Stomach (tissue), 9 donors: ENCODE results near the gene ZNF84. TPM values are rescaled to one million over a fixed set of nuclear protein-coding genes. Genes with fewer than 3 reads are reported as not detected.

Source experiments
- DNase-seq, 2 donors: peaks; one replicate each; pipeline versions ENCODE4 v3.0.0 to v3.0.0-alpha.2; 2013 to 2019
- H3K27ac ChIP-seq, 5 donors: fragments of 200-600 bp in 4 of 5; sonication (generic) in 4 of 5; one replicate each; pipeline ENCODE4 v1.5.1; 2013 to 2019; ENCODE audit warnings: mild to moderate bottlenecking in 1 of 5, moderate library complexity in 1 of 5
- H3K27me3 ChIP-seq, 3 donors: fragments of 200-600 bp; sonication (generic); one replicate each; pipeline ENCODE4 v1.5.1; 2017 to 2019; ENCODE audit warnings: mixed run types in 1 of 3
- H3K36me3 ChIP-seq, 4 donors: fragments of 200-600 bp; sonication (generic); 1 replicate in 3 of 4; 2 replicates in 1 of 4; pipeline ENCODE4 v1.5.1; 2016 to 2019
- H3K4me1 ChIP-seq, 4 donors: fragments of 200-600 bp; sonication (generic); one replicate each; pipeline ENCODE4 v1.5.1; 2016 to 2019
- H3K4me3 ChIP-seq, 4 donors: fragments of 200-600 bp; sonication (generic) in 3 of 4; one replicate each; pipeline ENCODE4 v1.5.1; 2016 to 2019; ENCODE audit warnings: mild to moderate bottlenecking in 1 of 4
- H3K9me3 ChIP-seq, 4 donors: fragments of 200-600 bp; sonication (generic); one replicate each; pipeline ENCODE4 v1.5.1; 2016 to 2019
- CTCF ChIP-seq, 7 experiments: fragments of 450-650 bp in 4 of 7; fragments of 200-600 bp in 3 of 7; sonication (generic) in 3 of 7; IDR thresholded peaks; one replicate each; pipeline ENCODE4 v1.5.1; 2016 to 2019; ENCODE audit warnings: antibody characterized with exemption in 7 of 7, control low read depth in 2 of 7, mild to moderate bottlenecking in 1 of 7
- EP300 ChIP-seq: sonication (generic); formaldehyde crosslinking; IDR thresholded peaks from one replicate; pipeline ENCODE4 v1.6.1; 2017; ENCODE audit warnings: antibody characterized with exemption
- POLR2A ChIP-seq, 4 donors: fragments of 450-650 bp; IDR thresholded peaks; one replicate each; pipeline ENCODE4 v1.6.1; 2016; ENCODE audit warnings: antibody characterized with exemption in 4 of 4, control low read depth in 2 of 4, mild to moderate bottlenecking in 1 of 4, moderate library complexity in 1 of 4
- POLR2AphosphoS5 ChIP-seq, 3 donors: sonication (generic); formaldehyde crosslinking; IDR thresholded peaks; one replicate each; pipeline ENCODE4 v1.6.1; 2016; ENCODE audit warnings: antibody characterized with exemption in 3 of 3
- WGBS, 5 donors: extraction: QIAGEN DNeasy Blood & Tissue Kit in 3 of 5; methylation state at CpG; one replicate each; pipeline versions ENCODE4 v1.1.5 to v1.1.7; 2013 to 2018; 5-methylcytosine and 5-hydroxymethylcytosine counted together
- intact Hi-C: fragments of 100-400 bp; cut with DNase I; formaldehyde crosslinking; loops from one replicate; pipeline ENCODE4 v1.15.1; 2023; ENCODE audit warnings: low total_unique reads
- polyA plus RNA-seq, 3 donors: library from polyadenylated mRNA; stranded (reverse); fragments of 200-250 nt; gene quantifications; one replicate each; pipeline ENCODE4 v1.2.3, GENCODE V29; 2013
- total RNA-seq, 5 donors: library from RNA; depleted of rRNA; stranded (reverse); fragments of >200 nt; gene quantifications; one replicate each; pipeline versions ENCODE4 v1.1.0 to v1.2.3, GENCODE V29; 2014 to 2016
- donor health status: healthy with polysubstance abuse.
- donor health status: Bipolar disorder and iron deficiency.
- donor health status: healthy.

The ZNF84 gene
- total and polyA plus RNA-seq, 8 donors, result 3.5 to 53.3 (median 12.2) TPM

GRCh38 chr12:133058203-133059113 is 21.1 kb downstream of the ZNF84 start:
- no peaks in the 10 kb centered on the region for H3K27me3 ChIP-seq
- WGBS, 5 donors, result 92 to 97% (median 95%) methylated on average over 8 of the region's 8 CpGs
- no peaks in the 10 kb centered on the region for H3K4me1 ChIP-seq
- peaks cover 88 to 100% (median 99%) of the 10 kb centered on the region in 4 donors for H3K9me3 ChIP-seq
- peaks cover 38 to 83% (median 55%) of the 10 kb centered on the region in 4 donors for H3K36me3 ChIP-seq
- no peak overlapping the region for H3K4me3 ChIP-seq
- H3K27ac ChIP-seq, result no peak overlapping the region
- DNase-seq, result no peak
- intact Hi-C loops, result no loop called here
- TF ChIP-seq POLR2A (IDR thresholded peaks at IDR 0.05), result no peak
- no peak for TF ChIP-seq POLR2AphosphoS5 (IDR thresholded peaks at IDR 0.05)
- TF ChIP-seq CTCF (IDR thresholded peaks at IDR 0.05), result no peak
- TF ChIP-seq EP300, result no peak

GRCh38 chr12:133061954-133062353 is 24.6 kb downstream of the ZNF84 start:
- H3K4me1 ChIP-seq, result no peaks in the 10 kb centered on the region
- no peak for DNase-seq
- H3K27me3 ChIP-seq, result no peaks in the 10 kb centered on the region
- H3K27ac ChIP-seq, result no peak overlapping the region
- intact Hi-C loops, result no loop called here
- TF ChIP-seq CTCF (IDR thresholded peaks at IDR 0.05) (no peak), EP300 (no peak)
- WGBS, 5 donors, result 96 to 100% (median 100%) methylated on average over 1 of the region's 1 CpG
- peaks cover 95 to 100% (median 99%) of the 10 kb centered on the region in 4 donors for H3K9me3 ChIP-seq
- no peak overlapping the region for H3K4me3 ChIP-seq
- peaks cover 16 to 55% (median 22%) of the 10 kb centered on the region in 4 donors for H3K36me3 ChIP-seq

GRCh38 chr12:133063556-133063955 is 26.2 kb downstream of the ZNF84 start:
- intact Hi-C loops, result no loop called here
- Histone ChIP-seq H3K9me3 (peaks cover 91 to 100% (median 99%) of the 10 kb centered on the region in 4 donors), H3K4me1 (no peaks in the 10 kb centered on the region), H3K36me3 (peaks cover under 1 to 39% (median 6%) of the 10 kb centered on the region in 4 donors), H3K27me3 (no peaks in the 10 kb centered on the region), H3K4me3 (no peak overlapping the region), H3K27ac (no peak overlapping the region)
- no peak for DNase-seq
- TF ChIP-seq POLR2A (IDR thresholded peaks at IDR 0.05) (no peak), POLR2AphosphoS5 (IDR thresholded peaks at IDR 0.05) (no peak), CTCF (IDR thresholded peaks at IDR 0.05) (no peak), EP300 (no peak)
- WGBS, 5 donors, result 93 to 100% (median 94%) methylated on average over 1 of the region's 1 CpG

- no peak for TF ChIP-seq EP300
- no peak for TF ChIP-seq POLR2AphosphoS5 (IDR thresholded peaks at IDR 0.05)
- no peak for TF ChIP-seq POLR2A (IDR thresholded peaks at IDR 0.05)
- TF ChIP-seq CTCF (IDR thresholded peaks at IDR 0.05), result no peak
- Histone ChIP-seq H3K36me3 (no peaks in the 10 kb centered on the region), H3K27ac (no peak overlapping the region), H3K4me1 (no peaks in the 10 kb centered on the region), H3K27me3 (no peaks in the 10 kb centered on the region), H3K4me3 (no peak overlapping the region), H3K9me3 (peaks cover 56 to 100% (median 95%) of the 10 kb centered on the region in 4 donors)
- WGBS, 5 donors, result 85 to 94% (median 89%) methylated on average over 2 of the region's 2 CpGs
- no peak for DNase-seq
- intact Hi-C loops, result no loop called here
Observed at GRCh38 chr12:133073836-133074235, 36.5 kb downstream of the ZNF84 start.
